ENCODE measurements around the gene LTB4R2.
"Not testable (repeated sequence)": the region's sequence is repeated elsewhere in the genome, so short reads cannot be mapped to it uniquely, and the experiment has no call there.

The LTB4R2 gene

DNA sequence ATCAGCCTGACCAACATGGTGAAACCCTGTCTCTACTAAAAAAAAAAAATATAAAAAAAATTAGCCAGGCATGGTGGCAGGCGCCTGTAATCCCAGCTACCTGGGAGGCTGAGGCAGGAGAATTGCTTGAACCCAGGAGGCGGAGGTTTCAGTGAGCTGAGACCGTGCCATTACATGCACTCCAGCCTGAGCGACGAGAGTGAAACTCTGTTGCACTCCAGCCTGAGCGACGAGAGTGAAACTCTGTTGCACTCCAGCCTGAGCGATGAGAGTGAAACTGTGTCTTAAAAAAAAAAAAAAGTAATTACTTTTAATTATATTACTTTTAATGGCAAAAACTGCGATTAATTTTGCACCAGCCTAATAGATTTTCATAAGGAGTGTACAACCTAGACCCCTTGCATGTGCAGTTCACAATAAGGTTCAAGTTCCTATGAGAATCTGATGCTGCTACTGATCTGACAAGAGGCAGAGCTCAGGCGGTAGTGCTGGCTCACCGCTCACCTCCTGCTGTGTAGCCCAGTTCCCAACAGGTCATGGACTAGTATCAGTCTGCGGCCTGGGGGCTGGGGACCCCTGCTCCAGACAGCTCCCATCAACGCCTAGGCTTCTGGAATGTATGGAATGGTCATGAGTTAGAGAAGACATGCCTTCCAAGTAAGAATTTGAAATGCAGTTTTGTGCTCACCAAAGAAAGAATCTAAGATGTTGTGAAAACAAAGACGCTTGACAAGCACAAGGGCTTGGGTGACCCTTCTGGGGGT, 11.5 kb downstream of the LTB4R2 start:
- no peak for DNase-seq

DNA sequence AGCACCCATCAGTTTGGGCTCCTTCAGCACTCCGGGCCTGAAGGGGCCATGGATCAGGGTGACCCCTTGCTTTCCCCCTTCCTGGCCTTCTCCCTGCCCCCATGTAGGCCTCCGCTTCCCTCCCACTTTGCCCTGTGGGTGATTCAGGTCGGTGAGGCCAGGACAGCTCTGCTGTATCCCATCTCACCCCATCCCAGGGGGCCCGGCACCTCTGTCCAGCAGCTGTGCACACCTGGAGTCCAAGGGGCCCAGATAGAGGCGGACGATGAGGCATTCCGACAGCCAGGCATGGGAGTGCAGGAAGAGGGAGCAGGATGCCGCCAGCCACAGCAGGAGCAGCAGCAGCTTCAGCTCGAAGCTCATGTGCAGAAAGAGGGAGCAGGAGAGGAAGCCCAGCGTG, 12.7 kb downstream of the LTB4R2 start:
- DNase-seq: no peak

DNA sequence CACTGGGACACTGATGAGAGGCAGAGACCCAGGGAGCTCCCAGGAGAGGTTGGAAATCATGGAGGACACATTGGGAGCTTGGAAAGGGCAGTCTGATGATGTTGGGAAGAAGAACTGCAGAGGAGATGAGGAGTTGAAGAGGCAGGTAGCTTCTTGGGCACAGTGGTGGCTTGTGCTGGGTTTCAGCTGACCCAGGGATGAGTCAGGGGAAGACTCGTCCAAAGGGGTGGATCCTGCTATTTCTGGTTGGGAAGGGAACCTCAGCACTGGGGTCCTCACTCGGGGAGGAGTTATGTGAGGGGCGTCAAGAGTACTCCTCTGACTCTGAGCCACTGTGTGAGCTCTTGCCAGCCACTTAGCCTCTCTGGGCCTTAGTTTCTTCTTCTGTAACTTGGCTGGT, 13.4 kb downstream of the LTB4R2 start:
- no peak for DNase-seq

GRCh38 chr14:24324024-24324423, 14.1 kb downstream of the LTB4R2 start:
- no peak for DNase-seq

DNA sequence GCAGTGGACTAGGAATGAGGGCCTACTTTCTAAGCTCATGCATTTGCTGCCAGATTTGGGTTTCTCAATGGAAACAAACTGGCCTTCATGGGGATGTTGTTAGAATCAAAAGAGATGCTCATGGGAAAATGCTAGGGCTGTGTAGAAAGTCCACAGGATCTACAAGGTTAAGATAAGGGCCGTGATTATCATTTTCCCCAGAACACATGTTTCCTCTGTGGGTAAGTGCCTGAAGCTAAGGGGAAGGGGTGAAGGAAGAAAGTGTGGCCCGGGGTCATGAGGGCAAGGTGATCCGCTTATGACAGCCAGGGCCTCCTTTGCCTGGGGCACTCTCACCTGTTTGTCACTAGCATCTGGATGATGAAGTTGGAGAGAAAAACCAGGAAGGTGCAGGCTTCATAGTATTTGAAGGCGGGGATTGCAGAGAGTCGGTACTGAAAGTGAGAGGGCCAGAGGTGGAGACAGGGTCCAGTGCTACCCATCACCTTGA, 15.1 kb downstream of the LTB4R2 start:
- DNase-seq: no peak

GRCh38 chr14:24325963-24326362, 16.0 kb downstream of the LTB4R2 start:
- DNase-seq: no peak

GRCh38 chr14:24327303-24327702, 17.4 kb downstream of the LTB4R2 start:
- no peak for DNase-seq

GRCh38 chr14:24327914-24328313, 18.0 kb downstream of the LTB4R2 start:
- DNase-seq: not testable (repeated sequence)

GRCh38 chr14:24329073-24329663, 19.2 kb downstream of the LTB4R2 start:
- no peak for DNase-seq

GRCh38 chr14:24329736-24330135, 19.8 kb downstream of the LTB4R2 start:
- no peak for DNase-seq

GRCh38 chr14:24330973-24331674, 21.2 kb downstream of the LTB4R2 start:
- DNase-seq: no peak

DNA sequence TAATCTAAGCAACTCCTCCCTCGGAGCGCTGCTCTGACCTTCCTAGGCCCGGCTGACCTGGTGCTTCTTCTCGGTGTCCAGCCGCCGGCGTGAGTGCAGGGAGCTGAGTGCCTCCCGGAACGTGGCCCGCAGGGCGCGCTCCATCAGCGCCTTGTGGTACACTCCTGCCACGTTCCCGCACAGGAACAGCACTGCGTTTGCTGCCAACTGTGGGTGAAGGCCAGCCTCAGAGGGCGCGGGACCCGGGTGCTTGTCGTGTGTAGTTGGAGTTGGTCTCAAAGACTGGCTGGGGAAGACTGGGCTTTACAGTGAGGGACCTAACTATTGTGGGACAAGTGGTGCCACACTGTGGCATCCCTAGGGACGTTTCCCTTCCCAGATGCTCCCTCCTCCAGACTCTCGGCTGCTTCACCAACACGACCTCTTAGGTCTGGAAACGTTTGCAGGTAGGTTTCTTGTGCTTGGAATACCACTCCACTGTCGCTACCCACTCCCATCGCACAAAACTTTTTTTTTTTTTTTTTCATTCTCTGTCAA, 21.9 kb downstream of the LTB4R2 start:
- no peak for DNase-seq

GRCh38 chr14:24332268-24332993, 22.5 kb downstream of the LTB4R2 start:
- peak; percentile 29 to 55 for DNase-seq

DNA sequence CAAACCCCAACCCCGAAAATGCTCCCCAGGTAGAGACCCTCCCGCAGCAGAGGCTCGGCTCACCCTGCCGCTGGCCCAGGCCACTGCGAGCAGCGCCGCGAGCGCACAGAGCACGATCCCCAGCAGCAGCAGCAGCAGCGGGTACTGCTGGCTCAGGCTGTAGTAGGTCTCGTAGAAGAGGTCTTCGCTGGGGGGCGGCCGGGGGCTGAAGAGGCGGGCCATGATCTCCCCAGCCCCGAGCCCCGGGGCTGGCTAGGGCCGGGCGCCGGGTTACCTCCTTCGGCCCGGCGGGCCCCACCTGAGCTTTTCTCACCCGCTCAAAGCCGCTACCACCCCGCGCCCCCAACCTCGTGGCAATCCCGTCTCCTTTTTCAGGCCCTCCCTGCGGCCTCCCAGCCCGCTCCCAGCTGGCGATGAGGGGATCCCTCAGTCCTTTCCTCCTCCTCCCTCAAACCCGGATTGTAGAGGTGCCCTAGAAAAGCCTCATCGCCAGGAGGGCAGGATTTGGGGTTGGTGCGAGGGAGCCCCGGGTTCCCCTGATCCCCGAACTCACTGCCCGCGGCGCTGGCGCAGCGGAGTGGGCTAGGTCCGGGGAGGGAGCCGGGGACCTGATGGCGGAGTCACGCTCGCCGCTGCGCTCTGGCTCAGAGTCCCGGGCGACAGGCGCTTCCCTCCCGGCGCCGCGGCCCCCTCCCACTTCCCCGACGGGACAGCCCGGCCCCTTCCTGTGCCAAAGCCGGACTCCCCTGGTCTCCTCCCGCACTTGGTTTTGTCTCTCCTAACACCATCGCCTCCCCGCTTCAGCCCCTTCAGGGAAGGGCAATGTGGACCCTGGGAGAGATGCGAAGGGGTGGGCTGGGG, 24.7 kb downstream of the LTB4R2 start, which contains the start of gene ADCY4:
TSS of gene ADCY4 (minus strand) at position 641 of the 861 bp plus-strand sequence. CDS start at position 222, 419 bp downstream.
- DNase-seq: no peak

DNA sequence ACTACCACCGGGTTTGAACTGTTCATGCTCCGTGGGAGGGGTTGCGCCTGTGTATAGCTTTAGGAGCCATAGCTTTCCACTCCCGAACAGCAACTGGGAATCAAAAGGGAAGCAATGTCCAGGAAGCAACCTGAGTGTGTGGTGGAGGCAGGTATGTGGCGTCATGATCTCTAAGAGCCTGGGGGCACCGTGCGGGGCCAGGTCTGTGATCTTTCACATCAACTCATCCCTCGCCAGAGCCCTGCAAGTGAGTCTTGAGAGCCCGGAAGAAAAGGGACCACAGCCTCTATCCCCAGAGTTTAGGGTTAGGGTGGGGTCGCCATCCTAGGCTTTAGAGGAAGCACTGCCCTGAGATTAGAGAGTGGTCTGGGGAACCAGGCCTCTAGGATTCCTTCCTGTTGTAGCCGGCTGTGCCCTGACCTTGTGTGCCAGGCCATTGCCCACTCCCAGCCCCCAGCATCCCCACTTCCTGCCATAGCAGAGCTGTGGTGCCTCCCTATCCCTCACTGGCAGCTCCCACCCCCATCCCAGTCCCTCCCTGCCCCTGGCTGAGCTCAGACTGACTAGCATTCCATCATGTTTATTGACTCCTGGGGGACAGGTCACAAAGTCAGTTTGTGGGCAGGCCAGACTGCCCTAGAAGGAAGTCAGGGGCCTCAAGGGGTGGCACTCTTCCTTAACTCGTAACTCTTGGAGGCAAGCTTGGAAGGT, 25.7 kb downstream of the LTB4R2 start:
- DNase-seq: no peak

DNA sequence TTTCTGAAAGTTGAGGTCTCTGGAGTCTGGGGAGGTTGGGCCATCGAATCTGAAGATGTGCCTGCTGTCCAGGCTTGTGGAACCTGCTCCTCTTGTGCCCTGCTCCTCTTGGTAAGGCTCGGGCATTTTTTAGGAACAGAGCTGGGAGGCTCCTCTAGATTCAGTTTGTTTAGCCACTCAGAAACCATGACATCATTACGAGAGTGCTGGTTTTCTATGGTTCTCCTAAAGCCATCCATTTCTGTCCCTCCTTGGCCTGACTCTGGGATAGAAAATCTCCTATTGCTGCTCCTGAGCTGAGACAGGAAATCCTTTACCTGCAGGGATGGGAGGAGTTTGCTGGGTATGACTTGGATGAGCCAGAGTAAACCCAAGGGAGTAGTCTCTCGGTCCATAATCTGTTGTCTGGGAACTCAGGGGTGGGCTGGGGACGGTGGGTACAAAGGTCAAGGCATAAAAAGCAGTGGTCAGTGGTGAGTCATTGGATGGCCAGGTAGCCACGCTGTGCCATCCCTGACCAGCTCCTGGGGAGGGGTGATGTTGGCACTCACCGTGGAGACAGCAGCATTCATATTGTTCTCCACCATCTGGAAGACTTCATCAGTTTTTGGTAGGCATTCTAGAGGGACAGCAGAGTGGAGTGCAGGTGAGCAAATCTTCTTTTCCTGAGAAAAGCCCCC, 27.3 kb downstream of the LTB4R2 start:
- DNase-seq: no peak

GRCh38 chr14:24337824-24338175, 27.9 kb downstream of the LTB4R2 start:
- DNase-seq: no peak

DNA sequence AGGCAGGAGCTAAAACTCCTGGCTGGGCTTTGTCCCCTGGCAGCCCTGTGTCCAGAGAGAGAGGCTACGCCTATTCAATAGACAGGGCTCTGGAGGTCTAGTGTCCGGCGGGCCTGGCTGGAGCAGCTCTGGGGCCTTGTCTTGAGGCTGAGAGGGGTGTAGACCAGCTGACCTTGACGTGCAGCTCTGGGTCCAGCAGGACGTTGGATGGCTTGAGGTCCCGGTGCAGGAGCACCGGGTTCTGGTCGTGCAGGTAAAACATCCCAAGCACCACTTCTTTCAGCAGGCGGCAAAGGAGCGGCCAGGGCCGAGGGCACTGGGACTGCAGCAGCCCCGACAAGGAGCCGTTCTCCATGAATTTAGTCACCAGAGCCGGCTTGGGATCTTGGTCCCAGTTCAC, 28.9 kb downstream of the LTB4R2 start:
- DNase-seq: no peak

DNA sequence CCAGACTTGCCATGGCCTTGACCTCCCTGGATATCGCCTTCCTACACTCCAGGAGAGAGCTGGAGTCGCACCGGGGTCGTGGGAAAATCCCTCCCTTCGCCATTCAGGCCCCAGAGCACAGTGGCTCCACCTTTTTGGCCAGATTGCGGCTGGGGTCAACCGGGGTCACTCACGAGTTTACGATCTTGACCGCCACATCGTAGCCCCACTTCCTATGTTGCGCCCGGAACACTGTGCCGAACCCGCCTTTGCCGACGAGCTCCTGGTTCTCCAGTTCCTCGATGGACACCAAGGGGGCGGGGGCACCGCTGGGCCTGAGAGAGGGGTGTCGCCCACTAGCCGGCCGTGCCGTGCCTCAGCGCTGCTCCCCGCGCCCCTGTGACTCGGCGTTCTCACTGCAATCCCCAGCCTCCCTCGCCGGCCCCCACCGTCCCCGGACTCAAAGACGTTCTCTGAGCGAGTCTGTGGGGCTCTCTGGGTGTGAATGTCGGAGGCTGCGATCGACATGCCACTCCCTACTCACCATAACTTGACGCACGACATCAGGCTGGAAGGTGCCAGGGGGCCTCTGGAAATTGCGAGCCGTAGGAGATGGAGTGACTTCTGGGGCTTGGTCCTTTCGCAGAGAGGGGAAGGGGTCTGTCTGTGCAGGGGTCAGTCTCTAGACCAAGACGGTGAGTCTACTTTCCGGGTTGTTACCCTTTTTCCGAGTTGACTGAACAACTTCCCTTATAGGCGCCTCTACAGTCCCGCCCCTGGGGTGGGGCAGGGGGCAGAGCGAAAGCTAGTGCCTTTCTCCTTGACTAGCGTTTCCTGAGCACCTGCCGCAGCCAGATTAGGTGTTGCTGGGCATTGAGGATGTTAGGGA, 29.6 kb downstream of the LTB4R2 start, which contains the start of gene RIPK3:
TSS of gene RIPK3 (minus strand) at position 708 of the 868 bp plus-strand sequence. CDS start at position 543, 165 bp downstream.
- DNase-seq: no peak

Data from NCI-H1930 (cell line).